ENCODE results near the gene CLUH.

Gene CLUH

DNA sequence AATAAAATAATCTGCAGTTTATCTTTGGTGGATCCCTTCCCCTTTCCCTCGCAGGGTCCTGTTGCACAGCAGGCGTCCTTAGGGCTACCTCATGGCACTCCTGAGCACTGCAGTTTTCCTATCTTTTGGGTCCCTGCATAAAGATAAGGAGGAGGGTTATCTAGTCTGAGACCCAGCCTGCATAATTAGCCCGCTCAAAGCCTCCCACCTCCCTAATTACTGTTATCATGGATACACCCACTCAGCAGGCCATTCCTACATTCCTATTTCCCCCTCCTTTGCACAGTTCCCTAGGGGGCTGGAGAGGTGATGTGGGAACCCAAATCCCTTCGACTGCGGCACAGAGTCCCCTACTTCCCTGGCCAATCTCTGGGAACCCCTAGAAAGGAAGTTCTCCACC, 5.1 kb upstream of the CLUH start:
- DNase-seq = no peak

- no peak for DNase-seq
Observed at GRCh38 chr17:2713881-2714280, 2.3 kb upstream of the CLUH start.

DNA sequence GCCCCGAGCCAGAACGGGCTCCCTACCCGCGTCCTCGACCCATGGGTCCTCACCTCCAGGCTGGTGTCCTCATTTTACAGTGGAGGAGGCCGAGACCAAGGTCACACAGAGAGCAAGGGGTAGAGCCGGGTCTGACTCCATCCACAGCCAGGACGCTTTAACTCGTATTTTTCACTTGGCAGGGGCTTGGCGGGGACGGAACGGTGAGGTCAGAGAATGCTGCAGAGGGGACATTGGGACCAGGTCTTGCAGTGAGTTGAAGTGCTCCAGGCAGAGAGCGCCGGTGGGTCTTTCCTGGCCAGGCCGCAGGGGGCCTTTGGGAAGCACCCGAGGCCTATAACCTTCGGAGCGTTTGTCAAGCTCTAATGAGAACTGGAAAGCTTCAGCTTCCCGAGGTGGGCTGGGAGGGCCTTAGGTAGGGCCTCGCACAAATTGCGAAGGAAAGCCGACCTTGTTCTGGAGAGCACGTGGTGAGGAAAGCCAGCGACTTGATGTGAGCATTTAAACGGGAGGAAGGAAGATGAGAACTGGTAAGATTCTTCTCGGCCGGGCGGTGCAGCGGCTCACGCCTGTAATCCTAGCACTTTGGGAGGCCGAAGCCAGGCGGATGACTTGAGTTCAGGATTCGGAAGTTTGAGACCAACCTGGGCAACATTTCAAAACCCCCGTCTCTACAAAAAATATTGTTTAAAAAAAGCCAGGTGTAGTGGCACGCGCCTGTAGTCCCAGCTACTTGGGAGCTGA, 908 bp upstream of the CLUH start:
- no peak for DNase-seq

DNA sequence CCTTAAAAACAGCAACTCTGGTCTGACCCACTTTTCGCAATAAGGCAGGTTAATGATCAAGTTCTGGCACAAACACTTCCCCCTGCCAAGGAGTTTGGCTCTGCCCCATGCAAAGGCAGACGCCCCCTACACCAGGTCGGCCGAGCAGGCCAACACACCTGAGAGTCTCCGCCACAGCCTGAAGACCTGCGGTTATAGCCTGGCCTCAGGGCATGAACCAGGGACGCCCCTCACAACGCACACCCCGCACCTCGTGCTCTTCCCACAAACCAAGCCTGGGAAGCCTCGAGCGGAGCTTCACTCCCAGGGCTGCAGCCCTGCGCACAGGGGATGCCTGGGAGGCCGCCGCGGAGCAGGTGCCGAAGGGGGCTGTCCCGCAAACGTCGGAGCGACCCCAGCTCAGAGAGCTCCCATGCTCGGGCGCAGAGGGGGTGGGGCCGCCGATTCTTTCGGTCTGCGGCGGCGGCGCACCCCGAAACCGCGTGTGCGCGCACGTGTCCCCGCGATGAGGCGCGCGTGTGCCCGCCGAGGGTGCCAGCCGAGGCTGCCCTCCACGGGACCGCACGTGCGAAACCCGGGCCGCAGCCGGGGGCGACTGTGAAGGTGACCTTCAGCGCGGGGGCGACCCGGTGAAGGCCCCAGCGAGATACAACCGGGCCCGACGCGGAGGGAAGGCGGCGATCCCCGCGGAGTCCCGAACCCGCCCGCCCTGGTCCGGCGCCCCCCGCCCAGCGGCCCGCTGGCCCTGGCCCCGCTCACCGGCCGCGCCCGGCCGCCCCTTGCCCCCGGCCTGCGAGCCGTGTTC, 559 bp downstream of the CLUH start:
- DNase-seq = peak; percentile 30 to 51

DNA sequence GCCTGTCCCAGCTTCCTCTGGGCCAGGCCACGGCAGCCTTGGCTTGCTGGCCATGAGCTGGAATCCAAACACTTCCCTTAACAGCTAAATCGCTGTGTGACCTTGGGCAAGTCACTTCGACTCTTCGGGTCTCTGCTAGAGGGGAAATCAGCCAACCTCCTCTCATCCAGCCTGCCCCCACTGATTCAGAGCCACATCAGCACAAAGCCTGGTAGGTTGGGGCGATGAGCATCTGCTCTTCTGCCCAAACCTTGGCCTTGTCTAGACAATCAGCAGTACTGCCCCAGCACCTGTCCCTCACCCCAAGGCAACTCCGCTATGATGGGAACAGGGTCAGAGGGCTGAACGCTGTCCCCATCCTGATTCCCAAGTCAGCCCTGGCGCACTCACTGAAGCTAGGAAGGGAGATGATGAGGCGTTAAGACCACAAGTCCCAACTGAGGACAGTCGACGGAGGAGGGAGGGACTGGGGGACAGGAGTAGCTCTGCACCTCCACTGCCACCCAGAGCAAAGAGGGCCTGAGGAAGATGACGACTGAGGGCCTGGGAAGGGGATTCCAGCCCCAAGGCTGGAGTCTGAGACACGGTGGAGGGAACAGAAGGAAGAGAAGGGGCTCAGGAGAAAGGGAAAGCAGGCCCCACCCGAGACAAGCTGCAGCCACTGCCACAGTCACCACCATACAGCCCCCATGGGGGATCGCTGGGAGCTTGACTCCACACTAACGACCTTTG, 1.3 kb downstream of the CLUH start:
- DNase-seq = no peak

DNA sequence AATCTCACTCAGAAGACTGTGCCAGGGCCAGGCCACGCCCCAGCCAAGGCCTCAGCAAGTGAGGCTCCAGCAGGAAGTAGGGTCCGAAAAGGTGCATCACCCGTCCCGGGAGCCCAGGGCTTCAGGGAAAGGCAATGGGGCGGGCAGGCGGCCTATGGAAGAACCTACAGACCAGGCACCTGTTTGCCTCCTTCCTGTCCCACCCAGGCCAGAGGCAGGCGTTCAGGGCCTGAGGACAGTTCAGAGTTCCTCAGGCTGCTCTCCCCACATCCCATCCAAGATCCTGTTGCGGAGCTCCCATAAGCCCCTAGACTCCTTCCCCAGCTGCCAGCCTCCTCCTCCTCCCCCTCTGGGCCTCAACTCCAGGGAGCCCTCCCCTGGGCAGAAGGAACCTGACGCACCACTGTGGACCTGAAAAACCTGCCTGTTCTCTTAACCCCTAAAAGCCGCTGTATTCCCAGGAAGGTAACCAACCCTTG, 2.3 kb downstream of the CLUH start:
- no peak for DNase-seq

DNA sequence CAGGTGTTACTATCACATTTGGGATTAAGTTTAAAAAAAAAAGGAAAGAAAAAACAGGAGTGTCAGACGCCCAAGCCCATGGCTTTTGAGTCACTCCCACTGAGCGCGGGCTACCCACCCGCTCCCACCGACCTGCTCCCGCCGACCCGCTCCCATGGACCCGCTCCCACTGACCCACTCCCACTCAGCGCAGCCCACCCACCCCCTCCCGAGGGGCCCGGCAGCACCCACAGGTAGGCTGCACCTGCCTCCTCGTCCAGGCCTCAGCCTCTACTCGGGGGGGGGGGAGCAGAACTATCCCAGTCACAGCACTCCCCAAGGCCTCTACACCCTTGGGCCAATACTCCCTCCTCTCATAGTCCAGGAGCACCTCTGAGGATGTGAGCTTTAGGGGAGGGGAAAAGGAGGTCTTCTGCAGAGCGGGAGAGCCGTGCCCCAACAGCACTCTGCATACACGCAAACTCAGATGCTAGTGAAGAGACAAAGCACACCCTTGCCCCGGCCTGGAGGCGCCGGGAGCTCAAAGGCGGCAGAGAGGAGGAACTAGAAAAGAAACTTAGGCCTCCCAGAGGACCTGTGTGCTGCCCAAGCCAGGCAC, 2.9 kb downstream of the CLUH start:
- no peak for DNase-seq

DNA sequence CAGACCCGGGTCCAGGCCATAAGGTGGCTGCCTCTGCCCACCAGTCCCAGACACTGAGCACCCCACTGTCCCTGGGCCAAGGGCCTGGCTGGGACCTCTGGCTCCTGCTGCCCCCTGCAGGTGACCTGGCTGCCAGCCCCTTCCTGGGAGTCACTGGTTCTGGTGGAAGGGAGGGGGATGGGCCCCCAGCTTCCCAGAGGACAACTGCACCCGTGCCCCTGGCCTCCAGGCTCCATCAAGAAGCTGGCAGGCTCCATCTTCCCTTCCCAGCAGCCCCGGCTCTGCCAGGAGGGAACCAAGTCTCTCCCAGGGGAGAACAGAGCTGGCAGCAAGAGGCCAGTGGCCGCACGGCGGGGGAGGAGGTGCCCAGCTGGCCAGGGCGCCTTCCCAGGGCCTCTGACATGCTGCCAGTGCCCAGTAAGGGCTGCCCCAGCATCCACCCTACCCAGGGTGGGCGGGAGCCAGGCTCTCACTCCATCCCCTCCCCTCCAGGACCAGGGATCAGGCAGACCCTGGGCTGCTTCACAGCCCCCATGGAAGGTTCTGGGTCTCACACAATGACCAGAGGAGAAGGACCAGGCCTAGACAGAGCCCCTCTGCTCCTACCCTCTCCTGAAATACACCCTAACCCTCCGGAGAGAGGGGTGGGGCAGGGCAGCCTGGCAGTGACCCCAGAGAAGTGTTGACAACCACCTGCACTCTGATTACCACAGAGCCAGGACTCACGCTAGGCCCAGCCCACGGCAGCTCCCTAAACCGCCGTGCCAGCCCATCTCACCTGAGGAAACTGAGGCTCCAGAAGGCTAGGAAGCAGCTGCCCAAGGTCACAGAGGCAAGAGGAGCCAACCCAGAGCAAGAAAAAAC, 3.6 kb downstream of the CLUH start:
- no peak for DNase-seq

- DNase-seq = no peak
Observed at GRCh38 chr17:2706911-2707510, 4.6 kb downstream of the CLUH start.

DNA sequence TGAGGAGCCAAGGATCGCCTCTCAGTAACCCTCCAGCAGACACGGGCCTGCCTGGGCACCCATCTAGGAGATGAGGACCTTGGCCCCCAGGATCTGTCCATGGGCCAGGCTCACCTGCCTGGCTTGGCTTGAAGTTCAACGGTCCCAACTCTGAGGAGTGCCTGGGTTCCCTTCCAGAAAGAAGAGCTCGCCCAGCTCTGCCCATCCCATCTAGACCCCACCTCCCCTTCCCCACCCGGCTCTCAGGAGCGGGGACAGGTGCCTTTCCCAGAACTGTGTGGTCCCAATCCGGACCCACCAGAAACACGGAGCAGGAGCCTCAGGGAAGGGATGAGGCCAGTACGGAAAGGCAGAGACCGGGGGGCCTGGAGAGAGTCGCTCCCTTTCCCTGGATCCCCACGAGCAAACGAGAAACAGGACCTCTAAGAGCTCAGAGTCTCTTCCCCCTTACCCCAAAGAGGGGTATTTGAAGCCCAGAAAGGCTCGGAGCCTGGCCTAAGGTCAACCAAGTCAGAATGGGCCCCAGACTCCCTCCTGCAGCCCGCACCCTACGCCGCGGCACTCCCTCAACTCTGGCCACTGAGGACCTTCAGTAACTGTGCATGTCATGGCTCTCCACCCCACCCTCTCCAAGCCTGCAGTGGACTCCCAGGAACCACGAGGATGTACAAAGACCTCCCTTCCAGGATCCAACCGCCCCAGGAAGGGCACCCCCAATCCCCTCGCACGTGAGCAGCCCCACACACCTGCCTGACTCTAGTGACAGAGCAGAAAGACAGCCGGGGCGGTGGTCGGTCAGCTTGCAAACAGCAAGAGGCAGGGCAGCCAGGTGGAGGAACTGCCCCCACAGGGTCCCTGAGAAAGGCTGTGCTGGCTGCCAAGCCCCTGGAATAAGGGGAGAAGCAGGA, 5.4 kb downstream of the CLUH start:
- no peak for DNase-seq

DNA sequence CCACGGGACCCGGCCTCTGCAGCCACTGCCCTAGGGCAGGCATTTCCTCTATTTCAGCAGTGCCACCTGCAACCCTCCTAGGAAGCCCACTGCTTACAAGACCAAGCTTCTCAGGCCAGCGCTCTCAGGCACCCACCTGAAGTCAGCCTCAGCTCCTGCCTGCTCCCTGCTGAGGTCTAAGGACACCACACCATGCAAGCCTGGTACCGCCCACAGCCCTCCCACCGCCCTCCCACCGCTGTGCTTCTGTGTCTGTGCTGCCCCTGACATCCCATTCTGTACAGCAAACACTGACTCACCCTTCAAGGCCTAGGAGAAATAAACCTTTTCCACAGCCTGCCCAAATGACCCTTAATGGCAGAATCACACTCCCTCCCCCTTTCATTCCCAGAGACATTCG, 6.3 kb downstream of the CLUH start:
- no peak for DNase-seq

GRCh38 chr17:2704890-2705248, 6.7 kb downstream of the CLUH start:
- no peak for DNase-seq

- DNase-seq = no peak
Observed at GRCh38 chr17:2704031-2704889, 7.3 kb downstream of the CLUH start.

GRCh38 chr17:2703606-2704005, 8.0 kb downstream of the CLUH start:
- no peak for DNase-seq

- DNase-seq = no peak
Observed at GRCh38 chr17:2703181-2703580, 8.4 kb downstream of the CLUH start.

GRCh38 chr17:2701996-2702741, 9.4 kb downstream of the CLUH start:
- DNase-seq = no peak

DNA sequence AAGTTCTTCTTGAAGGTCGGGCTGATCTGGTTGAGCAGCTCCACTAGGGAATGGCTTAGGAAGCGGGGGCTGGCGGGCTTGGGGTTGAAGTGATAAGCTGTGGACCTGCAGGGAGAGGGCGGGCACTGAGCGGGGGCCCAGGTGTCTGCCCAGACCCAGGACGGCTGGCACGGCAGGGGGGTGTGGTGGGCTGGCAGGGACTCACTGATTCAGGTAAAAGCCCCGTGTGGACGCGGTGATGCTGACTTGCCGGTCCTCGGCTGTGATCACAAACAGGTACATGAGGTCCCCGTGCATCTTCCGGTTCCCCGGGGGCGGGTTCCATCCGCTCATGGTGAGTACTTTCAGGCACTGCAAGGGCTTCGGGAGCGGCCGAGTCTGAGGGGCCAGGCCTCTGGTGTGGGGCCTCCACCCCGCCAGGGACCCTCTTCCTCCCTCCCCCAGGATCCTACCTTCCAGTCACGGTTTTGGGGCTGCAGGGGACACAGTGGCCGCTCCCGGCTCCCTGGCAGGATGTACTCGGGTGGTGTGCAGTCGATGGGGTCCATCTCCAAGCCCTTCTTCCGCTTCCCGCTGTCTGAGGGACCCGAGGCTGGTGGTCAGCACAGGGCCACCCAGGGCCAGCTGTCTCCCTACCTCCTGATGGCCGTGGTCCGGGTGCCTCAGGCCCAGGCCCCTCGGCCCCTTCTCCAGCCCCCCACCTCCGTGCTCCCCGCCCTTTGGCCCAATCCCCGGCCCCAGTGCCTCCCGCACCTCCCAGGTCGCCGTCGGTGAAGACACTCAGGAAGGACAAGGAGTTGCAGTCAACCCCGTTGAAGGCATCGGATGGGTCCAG, 10.2 kb downstream of the CLUH start:
- no peak for DNase-seq
